Epithelial cell of esophagus (primary cell): ENCODE data around the gene FCN2.

ENCODE experiments used
- DNase-seq: peaks from one replicate; pipeline ENCODE4 v3.0.0; 2010; ENCODE audit warnings: low read depth
- H3K4me3 ChIP-seq: 2 replicates; pipeline ENCODE4 v1.5.1; 2011; ENCODE audit warnings: mild to moderate bottlenecking, low read length, control low read depth
- CTCF ChIP-seq: IDR thresholded peaks from 2 replicates; pipeline ENCODE4 v1.5.1; 2011; ENCODE audit warnings: low read depth, mild to moderate bottlenecking, low read length, control low read depth, inconsistent platforms; ENCODE audit not compliant: insufficient read depth; ENCODE audit errors: missing control alignments

FCN2 gene

GRCh38 chr9:134935701-134936345 is 55.2 kb downstream of the FCN2 start:
- no peak for DNase-seq
- H3K4me3 ChIP-seq, result no peak overlapping the region
- no peak for TF ChIP-seq CTCF

GRCh38 chr9:134936346-134937163 is 55.9 kb downstream of the FCN2 start:
- no peak for TF ChIP-seq CTCF
- no peak for DNase-seq
- no peak overlapping the region for H3K4me3 ChIP-seq
